ENCODE results near the gene CTDSP1.
A peak's percentile ranks its signal among the peaks of the same experiment; 100 is the strongest.

Gene CTDSP1

GRCh38 chr2:218383892-218384519 is 15.7 kb upstream of the CTDSP1 start:
- DNase-seq: peak; percentile 39 to 40

- no peak for DNase-seq
Measured at GRCh38 chr2:218384975-218385374, 14.7 kb upstream of the CTDSP1 start.

- peak in 1 of 2 donors; percentile 53 for DNase-seq
Measured at GRCh38 chr2:218386505-218387368, 12.9 kb upstream of the CTDSP1 start.

DNA sequence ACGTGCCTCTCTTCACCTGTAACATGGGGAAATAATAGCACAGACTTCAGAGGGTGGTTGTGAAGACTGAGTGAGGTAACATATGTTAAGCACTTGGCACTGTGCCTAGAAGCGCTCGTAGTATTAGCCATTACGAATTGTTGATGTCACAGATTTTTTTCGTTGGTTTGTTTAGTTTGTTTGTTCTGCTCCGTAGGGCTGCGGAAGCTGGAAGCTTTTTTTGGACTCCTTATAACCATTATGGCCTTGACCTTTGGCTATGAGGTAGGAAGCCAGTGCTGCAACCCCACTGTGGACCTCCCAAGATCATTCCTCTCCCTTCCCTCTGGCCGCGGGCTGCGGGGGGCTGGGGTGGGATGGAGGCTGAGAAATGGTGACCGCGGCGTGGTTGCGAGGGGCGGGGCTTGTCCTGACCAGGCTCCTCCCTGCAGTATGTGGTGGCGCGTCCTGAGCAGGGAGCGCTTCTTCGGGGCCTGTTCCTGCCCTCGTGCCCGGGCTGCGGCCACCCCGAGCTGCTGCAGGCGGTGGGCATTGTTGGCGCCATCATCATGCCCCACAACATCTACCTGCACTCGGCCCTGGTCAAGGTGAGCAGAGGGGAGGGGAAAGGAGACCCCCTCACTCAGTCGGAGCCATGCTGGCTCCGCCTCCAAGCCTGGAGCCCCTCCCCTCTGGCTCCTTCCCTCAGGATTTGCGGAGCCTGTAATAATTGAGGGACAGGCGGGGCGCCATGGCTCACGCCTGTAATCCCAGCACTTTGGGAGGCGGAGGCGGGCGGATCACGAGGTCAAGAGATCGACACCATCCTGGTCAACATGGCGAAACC is 12.1 kb upstream of the CTDSP1 start:
- DNase-seq: peak; percentile 64 to 66

DNA sequence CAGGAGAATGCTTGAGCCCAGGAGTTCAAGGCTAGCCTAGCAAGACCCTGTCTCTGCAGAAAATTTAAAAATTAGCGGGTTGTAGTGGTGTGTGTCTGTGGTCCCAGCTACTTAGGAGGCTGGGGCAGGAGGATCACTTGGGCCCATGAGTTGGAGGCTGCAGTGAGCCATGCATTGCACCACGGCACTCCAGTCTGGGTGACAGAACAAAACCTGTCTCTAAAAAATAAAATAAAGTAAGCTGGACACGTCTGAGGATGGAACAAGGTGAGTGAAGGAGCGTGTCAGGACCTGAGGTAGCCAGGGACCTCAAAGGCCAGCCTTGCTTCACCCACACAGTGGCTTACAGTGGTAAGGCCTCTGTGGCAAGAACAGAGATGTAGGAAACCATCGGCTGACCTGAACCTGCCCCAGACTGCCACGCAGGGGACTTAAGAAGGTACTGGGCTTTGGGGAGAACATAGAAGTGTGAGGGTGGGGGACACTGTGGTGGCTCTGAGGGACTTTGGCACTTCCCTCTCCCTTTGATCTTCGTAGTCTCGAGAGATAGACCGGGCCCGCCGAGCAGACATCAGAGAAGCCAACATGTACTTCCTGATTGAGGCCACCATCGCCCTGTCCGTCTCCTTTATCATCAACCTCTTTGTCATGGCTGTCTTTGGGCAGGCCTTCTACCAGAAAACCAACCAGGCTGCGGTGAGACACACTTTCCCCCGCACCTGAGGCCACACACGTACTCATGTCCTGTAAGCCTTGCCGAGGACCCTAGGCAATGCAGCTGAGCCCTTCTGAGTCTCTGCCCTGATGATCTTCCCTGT is 10.1 kb upstream of the CTDSP1 start:
- DNase-seq: no peak

DNA sequence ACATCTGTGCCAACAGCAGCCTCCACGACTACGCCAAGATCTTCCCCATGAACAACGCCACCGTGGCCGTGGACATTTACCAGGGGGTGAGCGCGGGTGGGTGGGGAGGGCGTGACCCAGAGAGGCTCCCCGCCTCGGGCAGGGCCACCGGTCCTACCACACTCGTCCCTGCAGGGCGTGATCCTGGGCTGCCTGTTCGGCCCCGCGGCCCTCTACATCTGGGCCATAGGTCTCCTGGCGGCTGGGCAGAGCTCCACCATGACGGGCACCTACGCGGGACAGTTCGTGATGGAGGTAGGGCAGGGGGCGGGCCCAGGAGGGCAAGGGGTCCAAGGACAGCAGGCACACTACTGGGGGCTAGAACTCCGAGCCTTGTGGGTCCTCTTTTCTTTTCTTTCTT is 8.5 kb upstream of the CTDSP1 start:
- no peak for DNase-seq

DNA sequence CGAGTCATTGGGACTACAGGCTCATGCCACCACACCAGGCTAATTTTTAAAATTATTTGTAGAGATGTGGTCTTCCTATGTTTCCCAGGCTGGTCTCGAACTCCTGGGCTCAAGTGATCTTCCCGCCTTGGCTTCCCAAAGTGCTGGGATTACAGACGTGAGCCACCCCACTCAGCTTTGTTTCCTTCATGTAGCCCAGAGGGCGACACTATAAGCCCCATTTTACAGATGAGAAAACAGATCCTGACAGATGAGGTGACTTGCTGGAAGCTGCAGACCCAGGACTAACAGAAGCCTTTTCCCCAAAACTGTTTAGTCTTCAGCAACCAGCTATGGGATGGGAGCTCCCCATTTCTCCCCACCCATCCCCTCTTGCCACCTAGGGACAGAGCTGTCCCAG is 7.2 kb upstream of the CTDSP1 start:
- DNase-seq: no peak

- DNase-seq: no peak
Measured at GRCh38 chr2:218392891-218393462, 6.7 kb upstream of the CTDSP1 start.

DNA sequence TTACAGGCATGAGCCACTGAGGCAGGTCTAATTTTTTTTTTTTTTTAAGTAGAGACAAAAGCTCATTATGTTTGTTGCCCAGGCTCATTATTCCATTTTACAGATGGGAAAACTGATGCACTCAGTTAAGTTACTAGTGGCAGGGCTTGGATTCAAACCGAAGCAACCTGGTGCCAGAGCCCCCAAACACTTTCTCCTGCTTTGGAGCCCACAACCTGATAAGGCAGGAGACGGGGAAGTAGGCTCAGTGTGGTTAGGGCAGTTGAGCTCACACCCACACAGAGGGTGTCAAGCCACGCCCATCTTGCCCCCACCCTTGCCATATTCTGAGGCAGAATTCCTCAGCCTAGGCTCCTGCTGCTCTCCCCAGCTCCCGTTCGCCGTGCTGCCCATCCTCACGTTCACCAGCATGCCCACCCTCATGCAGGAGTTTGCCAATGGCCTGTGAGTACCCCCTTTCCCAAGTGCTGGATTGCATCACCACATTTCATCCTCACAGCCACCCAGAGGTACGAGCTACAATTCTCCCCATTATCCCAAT is 5.8 kb upstream of the CTDSP1 start:
- DNase-seq: peak; percentile 36 to 49

DNA sequence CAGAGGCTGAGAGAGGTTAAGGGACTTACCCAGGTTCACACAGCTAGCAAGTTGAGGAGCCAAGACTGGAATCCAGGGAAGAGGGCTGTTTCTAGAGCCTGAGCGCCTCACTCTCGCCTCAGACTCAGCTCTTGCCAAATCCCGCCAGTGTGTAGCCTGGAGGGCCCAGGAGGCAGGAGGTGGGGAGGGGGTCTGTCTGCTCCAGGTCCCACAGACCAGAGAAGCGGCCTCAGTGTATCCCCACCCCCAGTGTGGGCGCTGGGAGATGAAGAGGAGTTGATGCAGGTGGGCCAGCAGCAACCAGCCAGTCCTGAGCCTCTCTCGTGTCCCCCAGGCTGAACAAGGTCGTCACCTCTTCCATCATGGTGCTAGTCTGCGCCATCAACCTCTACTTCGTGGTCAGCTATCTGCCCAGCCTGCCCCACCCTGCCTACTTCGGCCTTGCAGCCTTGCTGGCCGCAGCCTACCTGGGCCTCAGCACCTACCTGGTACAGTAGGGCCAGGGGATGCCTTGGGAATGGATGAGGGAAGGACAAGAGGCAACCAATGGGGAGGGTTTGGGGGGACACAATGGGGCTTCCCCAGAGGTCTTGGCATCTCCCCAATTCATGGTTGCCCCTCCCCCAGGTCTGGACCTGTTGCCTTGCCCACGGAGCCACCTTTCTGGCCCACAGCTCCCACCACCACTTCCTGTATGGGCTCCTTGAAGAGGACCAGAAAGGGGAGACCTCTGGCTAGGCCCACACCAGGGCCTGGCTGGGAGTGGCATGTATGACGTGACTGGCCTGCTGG is 5.2 kb upstream of the CTDSP1 start:
- no peak for DNase-seq

DNA sequence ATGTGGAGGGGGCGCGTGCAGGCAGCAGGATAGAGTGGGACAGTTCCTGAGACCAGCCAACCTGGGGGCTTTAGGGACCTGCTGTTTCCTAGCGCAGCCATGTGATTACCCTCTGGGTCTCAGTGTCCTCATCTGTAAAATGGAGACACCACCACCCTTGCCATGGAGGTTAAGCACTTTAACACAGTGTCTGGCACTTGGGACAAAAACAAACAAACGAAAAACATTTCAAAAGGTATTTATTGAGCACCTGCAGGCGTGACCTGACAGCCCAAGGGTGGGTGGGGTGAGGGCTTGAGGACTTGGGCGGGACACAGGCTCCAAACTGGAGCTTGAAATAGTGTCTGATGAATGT is 4.6 kb upstream of the CTDSP1 start:
- DNase-seq: no peak

DNA sequence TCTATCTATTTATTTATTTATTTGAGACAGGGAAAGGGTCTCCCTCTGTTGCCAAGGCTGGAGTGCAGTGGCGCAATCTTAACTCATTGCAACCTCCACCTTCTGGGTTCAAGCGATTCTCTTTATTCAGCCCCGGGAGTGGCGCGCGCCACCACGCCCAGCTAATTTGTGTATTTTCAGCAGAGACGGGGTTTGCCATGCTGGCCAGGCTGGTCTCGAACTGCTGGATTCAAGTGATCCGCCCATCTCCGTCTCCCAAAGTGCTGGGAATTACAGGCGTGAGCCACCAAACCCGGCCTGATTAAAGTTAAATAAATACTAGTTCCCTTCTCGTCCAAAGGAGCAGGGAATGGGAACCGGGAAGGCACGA is 4.2 kb upstream of the CTDSP1 start:
- DNase-seq: no peak

- peak; percentile 89 to 98 for DNase-seq
Measured at GRCh38 chr2:218395826-218396687, 3.6 kb upstream of the CTDSP1 start.

- no peak for DNase-seq
Measured at GRCh38 chr2:218396688-218397462, 2.8 kb upstream of the CTDSP1 start.

GRCh38 chr2:218397463-218397819 is 2.2 kb upstream of the CTDSP1 start:
- no peak for DNase-seq

DNA sequence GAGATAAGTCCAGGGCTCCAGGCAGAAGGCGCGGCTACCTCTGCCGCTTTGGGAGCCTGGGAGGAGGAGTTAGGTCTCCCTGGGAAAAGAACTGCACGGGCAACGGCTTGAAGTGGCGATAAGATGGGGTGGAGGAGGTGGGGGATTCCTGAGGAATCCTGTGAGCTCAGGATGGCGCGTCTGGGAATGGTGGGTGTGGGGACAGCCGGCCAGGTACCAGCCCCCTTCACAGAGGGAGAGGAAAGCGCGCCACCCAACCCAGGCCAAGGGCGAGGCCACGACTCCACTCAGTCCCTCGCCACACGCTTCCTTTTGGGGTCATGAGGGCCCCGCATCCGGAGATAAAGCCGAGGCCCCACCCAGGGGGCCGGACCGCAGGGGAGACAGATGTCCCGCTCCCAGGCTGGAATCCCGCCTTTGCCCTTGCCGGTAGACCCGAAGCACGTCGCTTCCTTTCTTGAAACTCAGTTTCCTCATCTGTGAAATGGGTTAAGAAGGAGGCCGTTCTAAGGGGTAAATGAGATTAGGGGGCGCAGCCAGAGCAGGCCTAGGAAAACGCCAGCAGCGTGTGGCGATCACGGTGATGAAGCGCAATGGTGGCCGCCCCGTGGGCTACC is 1.7 kb upstream of the CTDSP1 start:
- DNase-seq: peak; percentile 22 to 58

DNA sequence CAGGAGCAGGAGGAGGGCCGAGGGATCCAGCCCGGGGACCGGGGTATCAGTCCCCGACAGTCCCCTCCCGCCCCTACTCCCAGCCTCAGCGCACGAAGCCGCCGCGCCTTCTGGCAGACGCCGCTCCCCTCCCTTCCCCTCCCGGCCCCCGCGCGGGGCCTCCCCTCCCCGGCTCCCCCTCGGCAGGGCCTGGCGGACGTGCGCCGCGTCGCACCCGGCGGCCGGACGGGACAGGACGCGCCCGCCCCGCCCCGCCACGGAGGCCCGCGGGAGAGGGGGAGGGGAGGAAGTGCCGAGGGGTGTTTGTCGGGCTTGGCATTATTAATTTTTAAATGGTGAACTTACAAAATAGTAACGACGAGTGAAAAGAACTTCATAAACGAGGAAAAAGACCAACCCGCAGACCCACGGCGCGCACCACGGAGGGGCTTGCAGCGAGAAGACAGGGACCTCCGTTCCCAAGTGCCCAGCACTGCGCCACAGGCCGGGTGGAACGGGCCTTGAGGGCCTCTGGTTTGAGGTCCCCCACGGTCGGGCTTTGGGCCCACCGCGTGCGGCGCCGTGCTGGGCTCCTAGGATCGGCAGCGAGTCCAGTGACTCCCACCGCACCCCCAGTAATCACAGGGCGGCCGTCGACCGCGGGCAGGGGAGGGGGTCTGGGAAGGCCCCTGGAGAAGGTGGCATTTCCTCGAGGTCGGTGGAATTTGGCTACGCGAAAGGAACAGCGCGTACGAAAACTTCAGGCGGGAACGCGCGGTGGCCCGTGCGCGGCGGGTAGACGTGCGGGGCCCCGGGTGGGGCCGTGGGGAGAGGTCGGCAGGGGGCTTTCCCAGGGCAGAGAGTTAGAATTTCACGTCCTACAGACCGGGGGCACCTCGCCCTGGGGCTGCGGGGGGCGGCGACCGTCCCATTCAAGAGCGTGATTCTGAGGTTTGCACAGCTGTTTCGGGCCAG is 954 bp upstream of the CTDSP1 start:
- DNase-seq: peak; percentile 58 to 69
